ENCODE data around the gene PCSK2.

PCSK2 gene

DNA sequence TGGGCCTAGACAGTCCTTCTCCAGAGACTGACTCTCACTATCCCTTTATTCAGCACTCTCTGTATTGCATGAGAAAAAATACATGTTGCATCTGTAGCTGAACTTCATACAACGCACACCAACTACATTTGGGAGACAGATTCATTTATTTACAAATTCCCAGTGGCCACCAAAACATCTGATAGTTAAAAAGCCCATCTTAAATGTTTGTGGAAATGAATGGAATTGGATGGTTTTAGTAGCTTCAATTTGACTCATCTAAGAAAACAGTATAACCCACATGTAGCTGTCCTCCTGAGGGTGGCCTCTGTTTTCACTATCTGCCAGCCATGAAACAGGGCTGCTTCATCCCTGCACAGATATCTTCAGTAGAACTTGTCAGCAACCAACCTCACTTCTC, 116.3 kb downstream of the PCSK2 start:
- DNase-seq: no peak

DNA sequence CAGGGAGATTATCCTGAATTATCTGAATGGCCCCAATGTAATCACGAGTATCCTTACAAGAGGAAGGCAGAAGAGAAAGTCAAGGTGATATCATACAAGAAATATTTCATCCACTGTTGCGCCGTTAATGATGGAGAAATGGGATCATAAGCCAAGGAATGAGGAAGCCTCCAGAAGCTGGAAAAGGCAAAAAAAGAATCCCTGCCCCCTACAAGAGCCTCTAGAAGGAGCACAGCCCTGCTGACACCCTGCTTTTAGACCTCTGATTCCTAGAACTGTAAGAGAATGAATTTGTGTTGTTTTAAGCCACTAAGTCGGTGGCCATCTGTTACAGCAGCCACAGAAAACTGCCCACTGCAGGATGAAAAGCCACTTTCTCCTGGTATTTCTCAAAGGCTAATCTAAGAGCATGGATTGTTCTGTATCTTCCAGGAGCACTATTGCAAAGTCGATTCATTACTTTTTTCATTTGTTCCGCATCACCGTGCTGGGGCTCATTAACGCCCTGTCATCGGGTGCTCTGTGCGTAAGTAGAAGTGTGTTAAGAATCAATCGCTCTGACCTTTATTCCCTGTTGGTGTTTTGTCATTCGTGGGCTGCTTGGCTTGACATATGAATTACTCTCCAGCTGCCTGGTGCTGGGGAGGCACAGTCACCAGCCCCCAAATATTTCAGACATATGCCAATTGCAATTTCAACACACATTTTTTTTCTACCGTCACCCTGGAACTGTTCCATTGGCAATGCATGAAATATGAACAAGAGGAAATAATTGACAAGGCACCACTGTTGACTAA, 117.0 kb downstream of the PCSK2 start:
- no peak for DNase-seq

DNA sequence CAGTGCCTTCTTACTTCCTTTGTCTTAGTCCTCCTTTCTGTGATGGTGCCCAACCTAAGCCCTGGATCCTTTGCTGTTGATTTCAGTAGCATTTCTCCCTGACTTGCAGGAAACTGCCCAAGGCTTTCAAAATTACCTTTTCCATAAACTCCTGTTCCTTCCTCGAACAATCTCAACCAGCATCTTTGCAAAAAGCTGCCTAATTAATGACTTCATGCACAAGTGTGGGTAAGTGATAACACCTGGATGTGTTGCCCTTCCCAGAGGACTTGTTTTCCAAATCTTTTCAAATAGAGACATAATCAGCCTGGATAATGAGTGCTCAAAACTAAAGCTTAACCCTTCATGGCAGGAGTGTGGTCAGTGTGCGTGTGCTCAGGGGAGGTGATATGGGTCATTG, 118.0 kb downstream of the PCSK2 start:
- no peak for DNase-seq

DNA sequence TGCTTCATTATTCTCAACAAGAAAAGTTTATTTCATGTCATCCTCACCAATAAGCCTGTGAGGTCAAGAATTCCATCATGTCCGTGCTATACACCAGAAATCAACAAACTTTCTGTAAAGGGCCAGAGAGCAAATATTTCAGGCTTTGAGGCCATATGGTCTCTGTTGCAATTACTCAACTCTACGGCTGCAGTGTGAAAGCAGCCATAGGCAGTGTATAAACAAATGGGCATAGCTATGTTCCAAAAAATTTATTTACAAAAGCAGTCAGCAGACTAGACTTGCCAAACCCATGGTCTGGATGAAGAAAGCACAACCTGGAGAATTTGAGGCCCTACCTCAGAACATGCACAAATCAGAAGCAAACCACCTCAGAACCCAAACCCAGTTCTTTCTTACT, 118.5 kb downstream of the PCSK2 start:
- no peak for DNase-seq

DNA sequence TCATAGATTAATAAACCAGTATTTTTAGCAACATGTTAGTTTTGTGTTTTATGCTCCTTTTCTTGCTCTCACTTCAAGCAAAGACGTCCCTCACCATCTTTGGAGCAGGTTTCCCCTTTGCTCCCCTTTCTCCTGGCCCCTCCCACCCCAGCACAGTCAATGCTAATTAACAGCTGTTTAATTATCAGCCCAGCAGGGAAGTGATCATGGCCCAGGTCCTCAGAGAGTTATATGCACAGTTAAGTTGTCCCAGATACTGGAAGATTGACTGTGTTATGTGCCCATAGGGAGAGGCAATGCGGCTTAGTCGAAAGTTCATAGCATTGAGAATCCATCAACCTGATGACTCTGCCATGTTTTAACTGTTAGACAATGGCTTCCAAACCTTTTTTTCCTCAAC, 123.5 kb downstream of the PCSK2 start:
- DNase-seq: no peak

DNA sequence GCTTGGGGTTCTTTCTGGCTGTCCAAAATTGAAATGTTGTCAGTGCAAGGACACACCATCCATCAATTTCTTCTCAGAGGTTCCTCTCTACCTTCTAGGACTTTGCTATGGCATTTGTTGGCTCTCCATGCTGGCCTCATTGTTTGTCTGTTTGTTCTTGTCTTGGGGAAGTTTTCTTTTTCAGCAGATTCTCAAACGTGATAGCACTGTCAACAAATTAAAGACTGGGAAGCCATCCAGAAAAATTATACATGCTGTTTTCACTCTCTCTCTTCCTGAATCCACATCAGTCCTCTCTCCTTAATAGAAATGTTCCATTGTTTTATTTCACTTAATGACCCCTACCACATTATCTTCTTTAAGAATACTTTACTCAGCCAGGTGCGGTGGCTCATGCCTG, 130.4 kb downstream of the PCSK2 start:
- no peak for DNase-seq

DNA sequence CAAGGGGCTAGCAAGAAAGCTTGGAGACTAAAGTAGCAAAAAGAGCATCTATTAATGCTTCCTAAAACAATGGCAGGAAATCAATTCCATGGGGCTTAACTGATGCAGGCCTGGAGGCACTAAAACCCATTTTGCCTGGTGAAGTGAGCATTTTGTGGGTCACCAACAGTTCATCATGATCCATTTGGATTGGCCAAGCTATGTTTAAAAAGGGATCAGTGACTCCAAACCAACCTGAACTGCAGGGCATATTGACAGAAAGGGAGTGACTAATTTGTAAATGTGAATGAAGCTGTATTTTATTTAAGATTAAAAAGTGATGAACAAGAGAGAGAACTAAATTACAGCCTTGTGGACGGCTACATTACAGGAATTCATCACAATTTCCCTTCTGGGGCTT, 132.0 kb downstream of the PCSK2 start:
- no peak for DNase-seq

DNA sequence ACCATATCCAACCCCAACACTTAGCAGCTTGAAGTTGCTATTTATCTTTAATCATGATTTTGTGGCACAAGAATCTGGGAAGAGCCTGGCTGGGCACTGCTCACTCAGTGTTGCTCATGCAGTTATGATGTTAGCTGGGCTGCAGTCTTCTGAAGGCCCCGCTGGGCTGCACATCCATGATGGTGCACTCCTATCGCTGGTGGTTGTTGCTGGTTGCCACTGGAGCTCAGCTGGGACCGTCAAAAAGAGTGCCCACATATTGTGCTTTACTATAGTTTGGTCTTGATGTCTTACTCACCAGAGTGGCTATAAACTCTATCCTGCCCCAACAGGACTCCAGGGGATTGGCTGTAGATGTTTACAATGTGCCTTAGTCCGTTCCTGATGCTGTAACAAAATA, 137.8 kb downstream of the PCSK2 start:
- no peak for DNase-seq

DNA sequence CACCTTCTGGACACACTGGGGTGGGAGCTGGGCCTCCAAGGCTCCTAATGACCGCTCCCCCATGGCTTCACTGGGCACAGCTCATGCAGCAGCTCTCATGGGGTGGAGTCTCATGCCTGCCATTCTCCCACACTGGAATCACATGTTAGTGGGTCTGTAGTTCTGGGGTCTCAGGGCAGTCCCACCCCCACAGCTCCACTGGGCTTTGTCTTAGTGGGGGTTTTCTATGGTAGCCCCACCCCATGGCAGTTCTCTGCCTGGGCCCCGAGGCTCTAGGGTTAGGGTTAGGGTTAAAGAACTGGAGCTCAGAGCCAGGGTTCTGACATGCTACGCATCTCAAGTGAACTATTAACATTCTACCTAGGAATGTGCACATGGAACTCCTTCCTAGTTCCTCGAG, 139.0 kb downstream of the PCSK2 start:
- no peak for DNase-seq

DNA sequence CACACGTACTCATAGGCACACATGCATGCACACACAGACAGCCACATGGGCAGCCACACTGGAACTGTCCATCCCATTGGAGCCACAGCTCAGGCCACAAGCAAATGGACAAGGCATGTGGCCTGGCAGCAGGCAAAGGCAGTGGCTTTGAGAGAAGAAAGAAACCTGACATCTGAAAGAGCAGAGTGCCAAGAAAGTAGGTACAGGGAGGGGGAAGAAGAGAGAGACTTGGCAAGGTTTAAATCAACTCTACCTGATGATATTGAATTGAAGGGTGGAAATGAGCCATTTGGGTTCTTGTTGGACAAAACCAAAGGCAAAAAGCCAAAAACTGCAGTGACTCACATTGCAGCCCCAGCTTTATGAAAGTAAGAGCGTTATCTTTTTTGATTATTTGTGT, 142.7 kb downstream of the PCSK2 start:
- no peak for DNase-seq

DNA sequence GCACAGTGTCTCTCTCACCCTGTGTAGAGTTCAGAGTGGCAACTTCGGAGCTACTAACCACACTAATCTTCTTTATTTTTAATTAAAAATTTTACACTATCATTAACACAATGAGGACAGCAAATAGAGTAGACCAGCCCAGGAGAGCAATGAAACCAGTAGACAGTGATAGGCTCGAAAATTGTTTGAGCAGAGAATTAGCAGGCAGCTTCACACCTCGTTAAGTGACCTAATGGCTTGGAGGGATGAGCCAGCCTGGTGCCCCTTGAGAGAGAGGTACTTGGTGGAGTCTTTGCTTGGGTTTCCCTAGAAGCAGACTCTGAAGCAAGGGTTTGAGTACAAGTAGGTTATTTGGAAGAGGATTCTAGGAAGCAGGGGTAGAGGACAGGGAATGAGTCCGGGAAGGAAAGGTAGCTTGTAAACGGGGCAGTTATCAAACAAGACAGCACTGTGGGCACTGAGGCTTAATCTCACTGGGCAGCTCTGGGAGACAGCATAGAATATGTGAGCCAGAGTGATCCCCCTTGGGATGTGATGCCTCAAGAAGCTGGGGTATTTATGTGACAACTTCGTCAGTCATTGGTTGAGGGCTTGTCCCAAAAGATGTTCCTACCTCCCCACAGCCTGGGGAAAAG, 146.1 kb downstream of the PCSK2 start:
- no peak for DNase-seq

DNA sequence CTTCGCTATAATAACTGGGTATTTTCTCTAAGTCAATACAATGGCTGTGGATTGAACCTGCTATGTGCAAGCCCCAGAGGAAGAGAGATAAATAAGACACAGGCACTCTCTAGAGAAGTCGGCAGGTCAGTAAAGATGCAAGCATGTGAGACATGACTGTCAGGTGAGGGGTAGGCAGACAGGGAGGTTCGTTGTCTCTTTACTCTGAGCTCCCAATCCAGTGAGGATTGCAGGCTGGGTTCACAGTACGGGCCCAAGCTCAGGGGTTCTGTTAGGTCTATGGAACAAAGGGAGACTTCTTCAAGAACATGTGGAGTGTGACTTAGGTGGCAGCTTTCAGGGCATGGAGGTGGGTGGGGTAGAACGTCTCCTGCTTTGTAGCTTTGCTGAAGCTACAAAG, 147.2 kb downstream of the PCSK2 start:
- DNase-seq: no peak

DNA sequence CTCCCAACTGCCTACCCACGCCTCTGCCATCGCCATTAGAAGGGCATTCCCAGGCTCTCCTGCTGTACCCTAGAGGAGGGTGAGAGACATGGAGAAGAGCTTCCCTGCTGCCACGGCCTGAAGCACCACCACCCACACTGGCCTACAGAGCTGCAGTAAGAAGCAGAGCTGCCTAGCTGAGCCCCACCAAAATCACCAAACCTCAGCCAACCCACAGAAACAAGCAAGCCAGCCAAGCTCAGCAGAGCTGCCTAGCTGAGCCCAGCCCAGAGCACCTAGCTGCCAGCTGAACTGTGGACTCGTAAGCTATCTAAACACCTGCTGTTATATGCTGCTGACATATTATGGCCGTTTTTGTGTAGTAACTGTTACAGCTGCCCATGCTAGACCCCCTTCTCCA, 149.2 kb downstream of the PCSK2 start:
- no peak for DNase-seq

DNA sequence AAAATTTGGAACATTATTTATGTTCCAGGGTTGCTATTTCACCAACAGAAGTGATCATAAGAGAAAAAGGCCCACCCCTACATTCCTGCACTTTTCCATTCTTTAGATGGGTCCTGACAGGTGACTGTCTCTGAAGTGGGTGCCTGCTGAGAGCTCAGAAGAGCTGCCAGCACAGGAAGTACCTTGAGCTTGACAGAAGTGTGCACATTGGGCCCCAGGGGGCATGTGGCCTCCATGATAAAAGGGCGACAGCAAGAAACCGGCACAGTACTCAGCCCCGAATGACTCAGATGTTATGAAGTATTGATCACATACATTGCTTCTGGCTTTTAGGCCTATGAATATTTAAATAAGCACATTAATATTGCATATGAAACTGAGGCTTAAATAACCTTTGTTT, 150.4 kb downstream of the PCSK2 start:
- no peak for DNase-seq

DNA sequence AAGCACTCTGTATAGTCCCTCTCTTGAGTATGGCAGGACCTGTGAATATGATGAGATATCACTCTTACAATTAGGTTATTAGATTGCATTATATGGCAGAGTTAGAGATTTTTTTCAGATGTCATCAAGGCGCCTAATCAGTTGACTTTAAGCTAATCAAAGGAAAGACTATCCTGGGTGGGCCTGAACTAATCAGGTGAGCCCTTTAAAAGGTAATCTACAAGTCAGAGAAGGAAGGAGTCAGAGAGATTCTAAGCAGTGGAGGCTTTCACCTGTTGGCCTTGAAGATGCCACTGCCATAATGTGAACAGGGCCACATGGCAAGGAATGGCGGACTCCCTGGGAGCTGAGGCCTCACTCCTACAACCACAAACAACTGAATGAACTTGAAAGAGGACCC, 152.8 kb downstream of the PCSK2 start:
- no peak for DNase-seq

DNA sequence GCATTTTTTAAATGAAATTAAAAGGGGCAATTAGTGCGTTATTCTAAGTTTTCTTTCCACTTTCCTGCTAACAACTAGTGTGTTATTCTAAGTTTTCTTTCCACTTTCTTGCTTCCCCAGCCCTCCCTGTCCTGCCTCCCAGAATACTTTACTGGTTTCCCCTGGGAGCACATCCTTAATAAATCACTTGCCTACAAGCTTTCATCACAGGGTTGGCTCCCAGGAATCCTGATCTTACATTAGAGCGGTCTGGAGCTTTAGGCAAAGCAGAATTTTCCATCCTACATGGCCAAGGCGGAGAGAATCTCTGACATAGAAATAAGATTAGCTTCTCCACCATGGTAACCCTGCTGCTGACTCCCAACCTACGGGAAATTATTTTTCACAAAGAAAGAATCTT, 154.0 kb downstream of the PCSK2 start:
- no peak for DNase-seq

DNA sequence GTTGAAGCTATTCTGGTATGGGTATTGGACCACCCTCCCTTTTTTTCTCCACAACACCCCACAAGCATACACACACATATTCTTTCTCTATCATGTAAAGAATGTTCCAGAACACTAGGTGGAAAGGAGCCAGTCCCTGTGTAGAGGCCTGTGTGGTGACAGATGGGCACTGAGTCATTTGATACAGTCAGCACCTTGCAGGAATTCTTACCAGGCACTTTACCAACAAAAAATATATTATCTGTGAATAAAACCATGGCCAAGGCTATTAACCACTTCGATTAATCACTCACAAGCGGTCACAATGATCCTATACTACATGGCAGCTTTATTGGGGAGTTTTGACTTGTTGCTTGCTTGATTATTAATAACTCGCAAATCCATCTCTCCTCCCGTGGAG, 154.9 kb downstream of the PCSK2 start:
- DNase-seq: no peak

DNA sequence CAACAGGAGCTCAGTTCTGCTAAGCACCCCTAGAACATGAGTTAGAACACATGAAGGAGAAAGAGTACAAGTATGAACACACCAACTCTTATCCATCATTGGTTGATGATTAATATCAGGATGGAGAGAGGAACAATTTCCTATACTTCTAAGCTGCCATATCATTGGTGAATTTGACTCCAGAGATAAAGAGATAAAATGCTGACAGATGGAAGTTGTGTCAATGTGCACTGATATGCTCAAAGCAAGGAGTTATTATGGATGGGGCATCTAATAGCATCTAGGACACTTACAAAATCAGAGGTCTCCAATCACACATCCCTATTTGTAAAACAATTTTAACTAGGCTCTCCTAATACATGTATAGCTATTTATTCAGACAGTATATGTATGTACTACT, 159.0 kb downstream of the PCSK2 start:
- DNase-seq: no peak

DNA sequence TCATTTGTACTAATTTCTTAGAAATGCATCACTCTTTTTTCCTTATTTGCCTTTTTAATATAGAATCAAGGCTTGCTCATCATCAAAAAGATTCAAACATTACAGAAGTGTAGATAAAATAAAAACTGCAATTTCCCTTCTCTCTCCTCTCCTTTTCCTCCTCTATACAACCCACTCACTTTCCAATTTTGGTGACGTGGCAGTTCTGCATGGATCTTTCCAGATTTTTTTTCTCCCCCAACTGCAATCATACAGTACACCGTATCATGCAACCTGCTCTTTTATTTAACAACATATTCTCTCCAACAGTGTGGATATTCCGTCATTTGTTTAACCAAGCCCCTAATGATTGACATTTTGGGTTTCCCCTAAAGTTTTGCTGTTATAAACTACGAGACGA, 163.8 kb downstream of the PCSK2 start:
- no peak for DNase-seq

DNA sequence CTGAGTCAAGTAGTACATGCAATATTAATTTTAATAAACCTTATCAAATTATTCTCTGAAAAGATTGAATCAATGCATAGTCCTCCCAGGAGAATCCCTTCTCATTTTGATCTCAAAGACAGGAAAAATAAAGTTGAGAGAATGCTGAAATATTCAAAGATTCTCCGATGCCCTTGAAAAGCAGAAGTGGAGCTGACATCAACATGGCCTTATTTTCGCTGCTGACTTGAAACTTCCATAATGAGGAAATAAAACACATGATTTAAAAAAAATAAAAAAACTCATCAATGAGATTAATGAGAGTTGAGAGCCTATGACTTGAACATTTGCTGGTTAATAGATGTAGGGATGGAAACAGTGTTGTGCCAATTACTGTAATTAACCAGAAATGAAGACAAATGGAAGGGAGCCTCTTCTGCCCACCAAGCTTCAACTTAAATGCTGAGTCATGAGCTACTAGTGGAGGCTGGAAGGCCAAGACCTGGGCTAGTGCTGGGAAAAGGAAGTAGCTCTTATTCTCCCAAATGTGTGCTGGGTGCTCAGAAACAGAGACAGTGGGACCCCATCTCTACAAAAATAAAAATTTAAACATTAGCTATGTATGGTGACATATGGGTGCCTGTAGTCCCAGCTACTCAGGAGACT, 164.4 kb downstream of the PCSK2 start:
- DNase-seq: no peak

DNA sequence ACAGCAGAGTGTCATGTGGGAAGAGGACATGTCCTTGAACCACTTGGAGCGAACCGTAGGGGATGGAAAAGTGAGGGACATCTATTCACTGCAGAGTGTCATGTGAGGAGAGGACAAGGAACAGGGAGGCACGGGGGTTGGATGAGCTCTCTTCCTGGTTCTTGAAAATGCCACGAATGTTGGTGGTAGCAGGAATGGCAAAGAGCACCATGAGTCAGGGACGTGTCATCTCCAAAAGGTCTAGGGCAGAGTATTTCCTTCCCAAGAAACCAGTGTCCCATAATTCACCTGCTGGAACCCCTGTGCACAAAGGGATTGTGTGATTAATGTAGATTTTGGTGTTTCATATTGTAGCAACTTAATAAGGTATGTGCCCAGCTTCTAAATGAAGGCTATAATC, 167.6 kb downstream of the PCSK2 start:
- DNase-seq: no peak

DNA sequence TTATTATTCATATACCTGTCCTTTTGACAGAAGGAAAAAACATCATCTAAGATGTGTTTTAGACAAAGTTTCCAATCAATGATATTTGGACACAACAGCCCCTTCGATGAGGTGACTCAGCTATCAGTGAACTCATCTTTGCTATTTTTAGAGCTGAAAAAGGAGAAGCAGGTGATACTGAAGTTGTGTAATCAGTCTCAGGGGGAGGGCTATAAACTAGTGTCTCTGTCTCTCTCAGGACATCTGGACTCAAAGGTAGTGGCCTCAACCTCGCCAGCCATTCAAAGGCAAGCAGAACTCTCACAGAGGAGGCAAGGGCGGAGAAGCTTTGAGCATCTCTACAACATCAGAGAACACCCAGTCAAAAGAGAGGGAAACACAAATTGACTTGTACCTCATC, 168.9 kb downstream of the PCSK2 start:
- DNase-seq: no peak

DNA sequence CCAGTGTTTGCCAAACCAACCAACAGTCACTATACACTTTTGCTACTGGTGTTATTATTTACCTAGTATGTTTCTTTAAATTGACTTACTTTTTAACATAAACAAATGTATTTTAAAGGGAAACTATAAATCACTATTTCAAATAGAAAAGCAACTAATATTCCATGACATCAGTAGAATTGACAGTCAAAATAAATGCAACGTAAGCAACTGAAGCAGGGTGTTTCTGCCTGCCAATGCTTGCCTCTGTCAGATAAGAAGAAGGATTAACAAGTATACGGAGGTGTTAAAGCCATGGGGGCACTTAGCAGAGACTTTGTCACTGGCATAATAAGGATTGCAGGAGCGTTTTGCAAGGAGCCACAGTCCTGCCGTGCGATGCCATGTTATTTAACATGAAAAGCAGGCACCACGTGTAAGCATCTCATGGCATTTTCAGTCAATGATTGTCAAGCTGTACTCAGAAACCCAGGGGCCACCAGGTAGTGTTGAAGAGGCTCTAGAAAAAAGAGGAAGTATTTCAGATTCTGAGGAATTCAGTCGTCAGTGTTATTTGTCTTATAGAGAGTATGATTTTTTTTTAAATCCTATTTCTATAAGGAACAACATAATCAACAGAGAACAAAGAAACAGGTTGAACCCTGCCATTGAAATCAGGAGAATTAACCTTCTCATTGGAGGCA, 172.6 kb downstream of the PCSK2 start:
- no peak for DNase-seq

DNA sequence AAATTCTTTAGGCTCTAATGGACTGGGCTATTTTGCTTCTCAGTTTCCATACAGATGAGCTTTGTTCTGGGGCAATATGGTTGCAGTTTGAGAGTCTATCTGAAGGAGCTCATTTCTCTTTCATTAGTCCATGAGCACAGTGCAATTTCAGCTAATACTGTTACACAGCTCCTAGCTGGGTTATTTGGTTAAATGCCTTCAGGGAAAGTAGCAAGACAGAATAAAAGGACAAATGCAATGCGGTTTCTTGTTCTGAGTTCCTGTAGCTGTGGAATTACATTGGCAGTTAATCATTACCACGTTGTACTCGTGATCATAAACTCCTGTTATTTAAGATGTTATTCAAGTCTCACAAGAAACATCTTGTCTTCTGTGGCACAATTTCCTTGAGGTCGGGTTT, 176.6 kb downstream of the PCSK2 start:
- DNase-seq: no peak

Measured in effector CD8-positive, alpha-beta T cell (primary cell).